CD14-positive monocyte (primary cell): ENCODE results near the gene HSD17B4. TPM values are rescaled to one million over a fixed set of nuclear protein-coding genes. Genes with fewer than 3 reads are reported as not detected.
"Not testable (repeated sequence)": the region's sequence is repeated elsewhere in the genome, so short reads cannot be mapped to it uniquely, and the experiment has no call there.

ENCODE experiments used
- DNase-seq, 3 donors: peaks; one replicate each; pipeline ENCODE4 v3.0.0-alpha.2; 2011 to 2022
- H2AFZ ChIP-seq: 2 replicates; pipeline ENCODE4 v1.6.0; 2012; ENCODE audit warnings: mild to moderate bottlenecking, low read depth, low read length, inconsistent platforms; ENCODE audit not compliant: insufficient read depth, poor library complexity, severe bottlenecking
- H3K27ac ChIP-seq, 2 donors: 1 replicate in 1 of 2; 2 replicates in 1 of 2; pipeline ENCODE4 v1.5.1; 2012 to 2013; ENCODE audit warnings: low read length in 2 of 2, control low read depth in 1 of 2, inconsistent platforms in 1 of 2, low read depth in 1 of 2, mild to moderate bottlenecking in 1 of 2
- H3K27me3 ChIP-seq, 2 donors: one replicate each; pipeline versions ENCODE4 v1.6.0 to v1.6.1; 2011 to 2013; ENCODE audit warnings: low read length in 2 of 2; ENCODE audit not compliant: control insufficient read depth in 2 of 2, insufficient read depth in 2 of 2
- H3K36me3 ChIP-seq, 2 donors: replicated peaks in 1 of 2; 1 replicate in 1 of 2; 2 replicates in 1 of 2; pipeline versions ENCODE4 v1.5.1 to v1.6.1; 2012 to 2013; ENCODE audit warnings: low read length in 2 of 2, control low read depth in 1 of 2, inconsistent platforms in 1 of 2, mild to moderate bottlenecking in 1 of 2; ENCODE audit not compliant: insufficient read depth in 2 of 2, control insufficient read depth in 1 of 2
- H3K4me1 ChIP-seq, 2 donors: 1 replicate in 1 of 2; 2 replicates in 1 of 2; pipeline versions ENCODE4 v1.5.1 to v1.6.1; 2012 to 2013; ENCODE audit warnings: low read length in 2 of 2, control low read depth in 1 of 2, inconsistent platforms in 1 of 2, mild to moderate bottlenecking in 1 of 2, moderate library complexity in 1 of 2; ENCODE audit not compliant: insufficient read depth in 2 of 2, control insufficient read depth in 1 of 2
- H3K4me2 ChIP-seq: replicated peaks from 2 replicates; pipeline ENCODE3; 2012; ENCODE audit warnings: low read length, moderate library complexity, mild to moderate bottlenecking; ENCODE audit not compliant: poor library complexity, severe bottlenecking; ENCODE audit errors: extremely low read depth
- H3K4me3 ChIP-seq, 3 experiments: fragments of 200-600 bp in 1 of 3; sonication (generic) in 1 of 3; replicated peaks in 1 of 3; 1 replicate in 2 of 3; 2 replicates in 1 of 3; pipeline ENCODE4 v1.5.1; 2011 to 2013; ENCODE audit warnings: low read length in 3 of 3, mild to moderate bottlenecking in 3 of 3, control low read depth in 2 of 3, low read depth in 2 of 3, inconsistent platforms in 1 of 3, moderate library complexity in 1 of 3
- H3K79me2 ChIP-seq: 2 replicates; pipeline ENCODE4 v1.6.0; 2012; ENCODE audit warnings: mild to moderate bottlenecking, control low read depth, inconsistent platforms, low read length, moderate library complexity; ENCODE audit not compliant: insufficient read depth
- H3K9ac ChIP-seq: 2 replicates; pipeline ENCODE4 v1.6.0; 2017; ENCODE audit warnings: low read length, mild to moderate bottlenecking; ENCODE audit not compliant: insufficient read depth, poor library complexity, severe bottlenecking
- H3K9me3 ChIP-seq, 2 donors: replicated peaks in 1 of 2; 1 replicate in 1 of 2; 2 replicates in 1 of 2; pipeline versions ENCODE4 v1.5.1 to v1.6.1; 2012 to 2013; ENCODE audit warnings: low read length in 2 of 2, control low read depth in 1 of 2; ENCODE audit not compliant: control insufficient read depth in 1 of 2, insufficient read depth in 1 of 2
- H4K20me1 ChIP-seq: 2 replicates; pipeline ENCODE4 v1.6.0; 2012; ENCODE audit warnings: mild to moderate bottlenecking, low read length, control low read depth, moderate library complexity; ENCODE audit not compliant: insufficient read depth
- H3K27ac Mint-ChIP-seq, 7 donors: one replicate each; pipeline ENCODE4 v1.8.0; 2020; ENCODE audit warnings: mild to moderate bottlenecking in 7 of 7, mixed read lengths in 7 of 7, moderate library complexity in 6 of 7, inconsistent platforms in 2 of 7
- H3K27me3 Mint-ChIP-seq, 3 donors: one replicate each; pipeline ENCODE4 v1.8.0; 2021 to 2022; ENCODE audit warnings: low read depth in 3 of 3, mild to moderate bottlenecking in 3 of 3, mixed read lengths in 3 of 3, moderate library complexity in 3 of 3, inconsistent platforms in 1 of 3
- H3K36me3 Mint-ChIP-seq, 2 donors: one replicate each; pipeline ENCODE4 v1.8.0; 2020; ENCODE audit warnings: mixed read lengths in 2 of 2, inconsistent platforms in 1 of 2, mild to moderate bottlenecking in 1 of 2
- H3K4me1 Mint-ChIP-seq: one replicate; pipeline ENCODE4 v1.8.0; 2020; ENCODE audit warnings: mild to moderate bottlenecking, mixed read lengths
- H3K4me3 Mint-ChIP-seq, 2 donors: one replicate each; pipeline ENCODE4 v1.8.0; 2020; ENCODE audit warnings: mild to moderate bottlenecking in 2 of 2, mixed read lengths in 2 of 2, moderate library complexity in 1 of 2
- H3K9me3 Mint-ChIP-seq, 7 donors: one replicate each; pipeline ENCODE4 v1.8.0; 2020 to 2022; ENCODE audit warnings: mixed read lengths in 7 of 7, mild to moderate bottlenecking in 6 of 7, moderate library complexity in 6 of 7, inconsistent platforms in 2 of 7
- WGBS: methylation state at CpG from one replicate; pipeline ENCODE4 v1.1.5; 2013; ENCODE audit warnings: missing lambda C conversion rate; ENCODE audit not compliant: insufficient coverage; 5-methylcytosine and 5-hydroxymethylcytosine counted together
- intact Hi-C, 2 donors: fragments of 100-400 bp; cut with micrococcal nuclease; formaldehyde crosslinking; loops; one replicate each; pipeline versions ENCODE4 v1.15.0 to v1.15.1; 2023
- polyA plus RNA-seq, 3 donors: library from polyadenylated mRNA; depleted of rRNA in 1 of 3; unstranded in 2 of 3; stranded (reverse) in 1 of 3; fragments of 300-500 nt in 2 of 3; fragments of >200 nt in 1 of 3; fragmentation: Illumina TruSeq in 2 of 3; gene quantifications; 1 replicate in 2 of 3; 2 replicates in 1 of 3; pipeline ENCODE4 v1.2.3, GENCODE V29; 2012 to 2021
- TF ChIP-seq, protein P1 (sequence below): fragments of 200-600 bp; IDR thresholded peaks from one replicate; pipeline ENCODE4 v1.8.0; 2022; ENCODE audit warnings: antibody characterized with exemption, mild to moderate bottlenecking

HSD17B4 gene
- polyA plus RNA-seq, 3 donors: 78.2 to 167 (median 158) TPM

DNA sequence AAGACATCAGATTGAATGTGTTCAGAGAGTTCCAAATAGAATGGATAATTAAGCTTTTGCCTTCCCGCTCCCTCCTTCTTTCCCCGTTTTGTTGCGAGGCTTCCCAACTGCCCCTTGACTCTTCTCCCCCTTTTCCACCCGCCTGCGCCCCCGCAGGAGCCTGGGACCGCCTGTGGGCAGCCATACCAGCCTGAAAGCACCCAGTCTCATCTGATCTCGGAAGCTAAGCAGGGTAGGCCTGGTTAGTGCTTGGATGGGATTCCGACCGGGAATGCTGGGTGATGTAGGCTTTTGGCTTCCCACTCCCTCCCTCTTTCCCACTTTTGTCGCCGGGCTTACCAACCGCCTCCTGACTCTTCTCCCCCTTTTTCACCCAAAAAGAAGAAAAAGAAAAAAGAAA lies 6.8 kb upstream of the HSD17B4 start:
- WGBS: no CpG with 5 or more reads among the region's 13 CpGs
- H3K27me3 Mint-ChIP-seq: peaks cover 0 to 7% (median 0%) of the 10 kb centered on the region in 3 donors
- H3K27ac Mint-ChIP-seq: no peak overlapping the region

DNA sequence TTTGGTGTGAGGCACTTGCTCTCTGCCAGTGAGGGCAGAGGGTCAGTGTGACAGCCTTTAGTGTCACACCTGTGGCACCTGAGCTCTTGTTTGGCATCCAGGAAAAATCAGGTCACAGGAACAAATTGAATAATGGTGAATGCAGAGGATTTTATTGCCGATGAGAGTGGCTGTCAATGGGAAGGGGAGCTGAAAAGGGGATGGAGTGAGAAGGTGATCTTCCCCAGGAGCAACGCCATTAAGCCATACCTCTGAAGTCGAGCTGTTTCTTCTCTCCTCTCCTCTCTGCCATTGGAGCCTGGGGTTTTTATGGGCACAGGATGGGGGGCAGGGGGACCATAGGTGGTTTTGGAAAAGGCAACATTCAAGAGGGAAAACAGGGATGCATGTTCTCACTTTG lies 2.4 kb upstream of the HSD17B4 start:
- Histone ChIP-seq H3K27me3 (no peaks in the 10 kb centered on the region), H4K20me1 (no peaks in the 10 kb centered on the region), H3K4me1 (peaks cover 17 to 28% of the 10 kb centered on the region in 2 donors), H3K36me3 (no peaks in the 10 kb centered on the region), H3K27ac (no peak overlapping the region), H3K9ac (no peak overlapping the region), H2AFZ (no peak overlapping the region), H3K9me3 (peaks cover 0 to 12% of the 10 kb centered on the region in 2 donors), H3K79me2 (peaks cover 23% of the 10 kb centered on the region), H3K4me2 (no peak overlapping the region), H3K4me3 (no peak overlapping the region)
- Mint-ChIP-seq H3K36me3 (peaks cover 0 to 4% of the 10 kb centered on the region in 2 donors), H3K27ac (peak overlapping the region in 3 of 7 donors; percentile 44 to 75 (median 72)), H3K4me1 (peaks cover 26% of the 10 kb centered on the region), H3K9me3 (peaks cover 3 to 20% (median 12%) of the 10 kb centered on the region in 7 donors), H3K4me3 (no peak overlapping the region), H3K27me3 (peaks cover 0 to 7% (median 3%) of the 10 kb centered on the region in 3 donors)
- intact Hi-C loops: no loop called here
- DNase-seq: no peak
- WGBS: no CpG with 5 or more reads among the region's 3 CpGs
- TF ChIP-seq, protein P1, sequence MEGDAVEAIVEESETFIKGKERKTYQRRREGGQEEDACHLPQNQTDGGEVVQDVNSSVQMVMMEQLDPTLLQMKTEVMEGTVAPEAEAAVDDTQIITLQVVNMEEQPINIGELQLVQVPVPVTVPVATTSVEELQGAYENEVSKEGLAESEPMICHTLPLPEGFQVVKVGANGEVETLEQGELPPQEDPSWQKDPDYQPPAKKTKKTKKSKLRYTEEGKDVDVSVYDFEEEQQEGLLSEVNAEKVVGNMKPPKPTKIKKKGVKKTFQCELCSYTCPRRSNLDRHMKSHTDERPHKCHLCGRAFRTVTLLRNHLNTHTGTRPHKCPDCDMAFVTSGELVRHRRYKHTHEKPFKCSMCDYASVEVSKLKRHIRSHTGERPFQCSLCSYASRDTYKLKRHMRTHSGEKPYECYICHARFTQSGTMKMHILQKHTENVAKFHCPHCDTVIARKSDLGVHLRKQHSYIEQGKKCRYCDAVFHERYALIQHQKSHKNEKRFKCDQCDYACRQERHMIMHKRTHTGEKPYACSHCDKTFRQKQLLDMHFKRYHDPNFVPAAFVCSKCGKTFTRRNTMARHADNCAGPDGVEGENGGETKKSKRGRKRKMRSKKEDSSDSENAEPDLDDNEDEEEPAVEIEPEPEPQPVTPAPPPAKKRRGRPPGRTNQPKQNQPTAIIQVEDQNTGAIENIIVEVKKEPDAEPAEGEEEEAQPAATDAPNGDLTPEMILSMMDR: no peak

More for the DNA sequence above, 6.8 kb upstream of the HSD17B4 start:
- Histone ChIP-seq H3K9ac (no peak overlapping the region), H3K27ac (no peak overlapping the region), H3K4me2 (no peak overlapping the region), H3K36me3 (no peaks in the 10 kb centered on the region), H3K9me3 (peaks cover 0 to 7% of the 10 kb centered on the region in 2 donors), H2AFZ (no peak overlapping the region), H3K79me2 (no peaks in the 10 kb centered on the region), H4K20me1 (no peaks in the 10 kb centered on the region), H3K4me1 (peaks cover 3 to 6% of the 10 kb centered on the region in 2 donors), H3K4me3 (no peak overlapping the region), H3K27me3 (no peaks in the 10 kb centered on the region)
- Mint-ChIP-seq H3K4me1 (peaks cover 7% of the 10 kb centered on the region), H3K4me3 (no peak overlapping the region), H3K36me3 (no peaks in the 10 kb centered on the region), H3K9me3 (peaks cover 3 to 21% (median 10%) of the 10 kb centered on the region in 7 donors)
- intact Hi-C loops: no loop called here
- no peak for DNase-seq
- TF ChIP-seq, protein P1: no peak

DNA sequence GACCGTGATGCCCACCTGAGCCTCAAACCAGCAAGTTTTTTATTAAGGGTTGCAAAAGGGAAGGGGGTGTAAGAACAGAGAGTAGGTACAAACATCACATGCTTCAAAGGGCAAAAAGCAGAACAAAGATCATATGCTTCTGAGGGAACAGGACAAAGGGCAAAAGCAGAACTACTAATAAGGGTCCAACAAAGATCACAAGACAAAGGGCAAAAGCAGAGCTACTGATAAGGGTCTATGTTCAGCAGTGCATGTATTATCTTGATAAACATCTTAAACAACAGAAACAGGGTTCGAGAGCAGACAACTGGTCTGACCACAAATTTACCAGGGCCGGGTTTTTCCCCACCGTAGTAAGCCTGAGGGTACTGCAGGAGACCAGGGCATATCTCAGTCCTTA lies 1.7 kb upstream of the HSD17B4 start:
- H3K4me3 Mint-ChIP-seq, H2AFZ ChIP-seq, intact Hi-C loops, H3K4me3 ChIP-seq, H3K36me3 ChIP-seq, H3K4me2 ChIP-seq, H3K27me3 Mint-ChIP-seq, H4K20me1 ChIP-seq, H3K36me3 Mint-ChIP-seq, H3K9ac ChIP-seq, H3K27me3 ChIP-seq, H3K27ac ChIP-seq: not testable (repeated sequence)
- peaks cover 17 to 28% of the 10 kb centered on the region in 2 donors for H3K4me1 ChIP-seq
- DNase-seq: peak in 2 of 3 donors; percentile 21 to 47
- peaks cover 23% of the 10 kb centered on the region for H3K79me2 ChIP-seq
- peaks cover 29% of the 10 kb centered on the region for H3K4me1 Mint-ChIP-seq
- H3K9me3 ChIP-seq: peaks cover 0 to 12% of the 10 kb centered on the region in 2 donors
- peaks cover 3 to 20% (median 12%) of the 10 kb centered on the region in 7 donors for H3K9me3 Mint-ChIP-seq
- H3K27ac Mint-ChIP-seq: peak overlapping the region; percentile 21 to 75 (median 55)
- WGBS: 70% methylated on average over 3 of the region's 4 CpGs
